Fibroblast of the aortic adventitia (primary cell): Measurements from ENCODE around the gene THYN1. TPM values are rescaled to one million over a fixed set of nuclear protein-coding genes. Genes with fewer than 3 reads are reported as not detected.

Experiments
- DNase-seq: peaks from one replicate; pipeline ENCODE4 v3.0.0-alpha.2; 2010; ENCODE audit warnings: low read depth
- H3K4me3 ChIP-seq: 2 replicates; pipeline ENCODE4 v1.5.1; 2011; ENCODE audit warnings: low read depth, mild to moderate bottlenecking, control low read depth, low read length, moderate library complexity
- total RNA-seq: library from RNA; depleted of rRNA; stranded (reverse); fragments of >200 nt; gene quantifications from 2 replicates; pipeline ENCODE4 v1.2.3, GENCODE V29; 2012; ENCODE audit warnings: low replicate concordance
- TF ChIP-seq, protein P1 (sequence below): IDR thresholded peaks from 2 replicates; pipeline ENCODE4 v1.5.1; 2011; ENCODE audit warnings: mild to moderate bottlenecking, low read length, control low read depth, inconsistent platforms; ENCODE audit not compliant: insufficient read depth

Gene THYN1
- 25.0 and 54.5 TPM in 2 replicates for total RNA-seq

GRCh38 chr11:134253188-134253993 is at the start of gene THYN1, which contains the start of gene ACAD8:
THYN1 (minus strand) TSS chr11:134253352; CDS start chr11:134252882, 470 bp downstream.
ACAD8 (plus strand) TSS chr11:134253568; CDS start chr11:134253601, 33 bp downstream.
- TF ChIP-seq, protein P1, sequence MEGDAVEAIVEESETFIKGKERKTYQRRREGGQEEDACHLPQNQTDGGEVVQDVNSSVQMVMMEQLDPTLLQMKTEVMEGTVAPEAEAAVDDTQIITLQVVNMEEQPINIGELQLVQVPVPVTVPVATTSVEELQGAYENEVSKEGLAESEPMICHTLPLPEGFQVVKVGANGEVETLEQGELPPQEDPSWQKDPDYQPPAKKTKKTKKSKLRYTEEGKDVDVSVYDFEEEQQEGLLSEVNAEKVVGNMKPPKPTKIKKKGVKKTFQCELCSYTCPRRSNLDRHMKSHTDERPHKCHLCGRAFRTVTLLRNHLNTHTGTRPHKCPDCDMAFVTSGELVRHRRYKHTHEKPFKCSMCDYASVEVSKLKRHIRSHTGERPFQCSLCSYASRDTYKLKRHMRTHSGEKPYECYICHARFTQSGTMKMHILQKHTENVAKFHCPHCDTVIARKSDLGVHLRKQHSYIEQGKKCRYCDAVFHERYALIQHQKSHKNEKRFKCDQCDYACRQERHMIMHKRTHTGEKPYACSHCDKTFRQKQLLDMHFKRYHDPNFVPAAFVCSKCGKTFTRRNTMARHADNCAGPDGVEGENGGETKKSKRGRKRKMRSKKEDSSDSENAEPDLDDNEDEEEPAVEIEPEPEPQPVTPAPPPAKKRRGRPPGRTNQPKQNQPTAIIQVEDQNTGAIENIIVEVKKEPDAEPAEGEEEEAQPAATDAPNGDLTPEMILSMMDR: peak; percentile 21
- H3K4me3 ChIP-seq: peak within 1 kb of the TSS; percentile 78

GRCh38 chr11:134294664-134295063 is 41.5 kb upstream of the THYN1 start:
- DNase-seq: no peak
- TF ChIP-seq, protein P1: no peak
- H3K4me3 ChIP-seq: no peak overlapping the region

More at GRCh38 chr11:134253188-134253993, at the start of gene THYN1, which contains the start of gene ACAD8:
- DNase-seq: peak; percentile 96

- TF ChIP-seq, protein P1: no peak
- no peak overlapping the region for H3K4me3 ChIP-seq
- DNase-seq: no peak
Measured at GRCh38 chr11:134293119-134294113, 40.3 kb upstream of the THYN1 start.

DNA sequence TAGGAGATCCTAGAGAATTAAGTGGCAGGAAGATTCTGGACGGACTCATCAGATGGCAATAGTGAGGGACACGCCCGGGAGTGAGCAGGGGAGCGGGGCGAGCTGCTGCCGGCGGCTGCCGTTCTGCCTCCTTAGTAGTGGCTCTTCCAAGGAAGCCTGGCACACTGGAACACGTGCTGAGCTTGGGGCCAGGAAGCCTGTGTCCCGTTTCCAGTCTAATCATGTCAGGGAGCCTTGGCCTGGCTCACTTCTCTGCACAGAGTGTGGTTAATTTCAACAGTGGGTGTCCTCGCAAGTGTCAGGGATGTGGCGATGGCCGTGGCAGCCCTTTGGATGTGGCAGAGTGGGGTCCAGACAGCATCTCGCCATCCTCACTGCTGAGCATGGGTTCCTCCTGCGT is 39.5 kb upstream of the THYN1 start:
- TF ChIP-seq, protein P1: no peak
- H3K4me3 ChIP-seq: no peak overlapping the region
- no peak for DNase-seq

- no peak overlapping the region for H3K4me3 ChIP-seq
- TF ChIP-seq, protein P1: no peak
- no peak for DNase-seq
Measured at GRCh38 chr11:134291196-134291595, 38.0 kb upstream of the THYN1 start.

DNA sequence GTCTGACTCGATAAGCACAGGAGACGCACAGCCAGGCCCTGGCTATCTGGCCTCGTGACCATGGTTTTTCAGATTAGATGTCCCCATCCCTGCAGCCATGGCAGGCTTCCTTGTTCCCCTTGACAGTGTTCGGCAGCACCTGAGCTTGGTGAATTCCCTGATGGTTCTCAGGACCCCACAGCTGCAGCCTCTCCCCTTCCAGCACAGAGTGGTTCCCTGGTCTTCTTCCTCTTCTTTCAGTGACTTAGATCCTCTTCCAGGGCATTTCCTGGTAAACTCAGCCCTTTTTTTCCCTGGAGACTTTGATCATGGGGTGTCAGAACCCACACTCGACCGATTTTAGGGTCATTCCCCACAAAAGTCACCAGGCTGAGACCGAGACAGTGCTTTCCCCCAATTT is 37.5 kb upstream of the THYN1 start:
- no peak overlapping the region for H3K4me3 ChIP-seq
- no peak for DNase-seq
- TF ChIP-seq, protein P1: no peak
